ENCODE data around the gene OGA.

Gene OGA

DNA sequence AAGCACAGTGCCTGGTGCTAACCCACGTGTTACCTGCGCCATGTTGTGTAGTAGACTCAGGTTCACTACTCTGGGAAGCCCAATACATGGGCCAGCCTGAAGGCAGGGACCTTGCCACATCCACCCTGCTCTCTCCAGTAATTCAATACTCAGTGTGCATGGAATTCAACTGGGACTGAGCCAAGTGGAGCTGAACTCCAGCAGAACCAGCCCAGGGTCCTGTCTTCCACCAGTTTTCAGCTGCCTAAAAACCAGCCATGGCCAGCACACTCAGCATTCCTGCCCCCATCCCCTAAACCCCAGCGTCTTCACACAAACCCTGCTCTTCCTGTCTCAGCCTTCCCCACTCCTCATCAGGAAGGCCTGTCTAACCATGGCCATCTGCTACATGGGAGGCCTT, 57.7 kb downstream of the OGA start:
- no peaks in the 10 kb centered on the region for H3K9me3 ChIP-seq (ENCODE audit: insufficient read depth, low read depth, low read length)

DNA sequence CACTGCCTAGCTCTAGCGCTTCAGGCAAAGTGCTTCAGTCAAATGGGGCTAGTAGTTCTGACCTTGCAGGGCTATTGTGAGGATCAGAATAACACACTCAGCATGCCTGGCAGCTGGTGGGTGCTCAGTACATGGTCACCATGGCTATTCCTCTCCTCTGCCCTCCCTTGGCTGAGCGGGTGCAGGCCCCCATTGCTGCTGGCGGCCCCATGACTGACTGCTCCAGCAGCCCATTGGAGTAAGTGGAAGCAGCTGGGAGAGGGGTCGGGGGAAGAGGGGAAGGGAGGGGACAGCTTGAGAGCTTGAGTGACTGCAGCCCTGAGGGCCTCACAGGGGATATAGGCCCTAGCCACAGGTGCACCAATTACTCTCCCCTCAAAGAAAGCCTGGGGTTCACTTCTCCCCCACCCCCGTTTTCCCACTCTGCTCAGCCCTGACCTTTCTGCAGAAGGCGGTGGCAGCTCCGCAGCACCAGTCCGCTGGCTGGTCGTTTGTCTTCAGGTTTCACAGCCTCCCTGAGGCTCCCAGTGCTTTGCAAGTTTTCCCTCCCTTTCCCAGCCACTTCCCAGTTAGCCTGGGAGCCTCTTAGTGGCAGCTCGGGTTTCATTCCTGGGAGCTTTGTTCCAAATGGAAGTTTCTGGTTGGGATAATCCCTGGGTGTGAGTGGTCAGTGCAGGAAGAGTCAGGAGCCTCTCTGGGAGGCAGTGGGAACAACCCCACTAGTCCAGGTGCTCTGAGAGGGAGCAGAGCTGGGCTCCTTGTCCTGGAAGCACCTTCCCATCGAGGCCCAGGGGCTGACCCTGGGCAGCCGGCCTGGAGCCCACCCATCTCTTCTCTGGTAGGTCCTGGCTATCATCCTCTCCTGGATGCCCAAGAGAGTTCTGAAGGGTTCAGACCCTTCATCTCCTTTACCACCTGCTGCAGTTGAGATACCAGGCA, 58.7 kb downstream of the OGA start:
- no peaks in the 10 kb centered on the region for H3K36me3 ChIP-seq (ENCODE audit: insufficient read depth, low read depth, low read length)
- no peaks in the 10 kb centered on the region; the same call in 1 of the 2 replicates for H3K4me1 ChIP-seq (ENCODE audit: insufficient read depth, low read length)
- no peak overlapping the region for H3K27ac ChIP-seq (ENCODE audit: low read length)
- no peak overlapping the region for H3K4me3 ChIP-seq (ENCODE audit: low read length)
- H3K9me3 ChIP-seq (ENCODE audit: insufficient read depth, low read depth, low read length), result no peaks in the 10 kb centered on the region
- peaks cover 49% of the 10 kb centered on the region for H3K27me3 ChIP-seq (ENCODE audit: insufficient read depth, low read length)
- H3K9ac ChIP-seq (ENCODE audit: low read depth, low read length), result no peak overlapping the region

More for the DNA sequence above, 57.7 kb downstream of the OGA start:
- H3K9ac ChIP-seq (ENCODE audit: low read depth, low read length), result no peak overlapping the region
- H3K27me3 ChIP-seq (ENCODE audit: insufficient read depth, low read length), result peaks cover 56% of the 10 kb centered on the region
- H3K4me1 ChIP-seq (ENCODE audit: insufficient read depth, low read length), result no peaks in the 10 kb centered on the region; the same call in 1 of the 2 replicates
- H3K36me3 ChIP-seq (ENCODE audit: insufficient read depth, low read depth, low read length), result no peaks in the 10 kb centered on the region
- H3K4me3 ChIP-seq (ENCODE audit: low read length), result no peak overlapping the region
- H3K27ac ChIP-seq (ENCODE audit: low read length), result no peak overlapping the region

DNA sequence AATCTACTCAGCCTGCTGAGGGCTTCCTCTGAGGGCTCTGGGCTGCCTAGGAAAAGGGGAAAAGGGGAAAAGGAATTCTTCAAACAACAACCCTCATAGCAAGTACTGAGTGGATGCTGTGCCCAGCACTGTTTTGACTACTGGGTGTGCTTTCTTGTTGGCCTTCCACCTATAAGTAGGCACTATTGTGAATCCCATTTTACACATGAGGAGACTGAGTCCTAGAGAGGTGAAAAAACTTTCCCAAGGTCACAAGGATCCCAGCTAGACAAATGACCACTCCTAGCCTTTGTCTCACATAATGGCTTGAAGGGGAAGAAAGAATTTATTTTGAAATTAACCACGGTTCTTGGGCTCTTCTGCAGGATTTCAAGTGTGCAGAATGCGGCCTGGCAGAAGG, 59.4 kb downstream of the OGA start:
- no peaks in the 10 kb centered on the region for H3K36me3 ChIP-seq (ENCODE audit: insufficient read depth, low read depth, low read length)
- H3K9me3 ChIP-seq (ENCODE audit: insufficient read depth, low read depth, low read length), result no peaks in the 10 kb centered on the region
- no peak overlapping the region for H3K9ac ChIP-seq (ENCODE audit: low read depth, low read length)
- H3K4me3 ChIP-seq (ENCODE audit: low read length), result no peak overlapping the region
- no peak overlapping the region for H3K27ac ChIP-seq (ENCODE audit: low read length)
- H3K4me1 ChIP-seq (ENCODE audit: insufficient read depth, low read length), result no peaks in the 10 kb centered on the region; the same call in 1 of the 2 replicates
- H3K27me3 ChIP-seq (ENCODE audit: insufficient read depth, low read length), result peaks cover 49% of the 10 kb centered on the region

DNA sequence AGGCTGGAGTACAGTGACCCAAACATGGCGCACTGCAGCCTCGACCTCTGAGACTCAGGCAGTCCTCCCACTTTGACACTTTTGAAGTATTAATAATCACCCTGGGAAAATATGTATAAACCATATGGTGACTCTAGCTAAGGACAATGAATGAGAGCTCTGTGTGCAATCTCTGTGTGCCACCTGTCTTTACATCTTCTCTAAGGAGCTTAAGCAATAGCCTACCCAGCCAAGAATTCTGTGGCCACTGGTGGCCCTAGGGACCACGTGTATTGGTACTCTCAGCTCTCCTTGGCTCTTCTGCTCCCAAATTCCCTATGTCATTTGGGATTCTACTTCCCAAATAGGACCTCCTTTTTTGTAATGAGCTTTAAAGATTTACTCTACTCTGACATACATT, 66.0 kb downstream of the OGA start:
- Histone ChIP-seq H3K36me3 (ENCODE audit: insufficient read depth, low read depth, low read length) (no peaks in the 10 kb centered on the region), H3K9me3 (ENCODE audit: insufficient read depth, low read depth, low read length) (no peaks in the 10 kb centered on the region), H3K27ac (ENCODE audit: low read length) (no peak overlapping the region)

GRCh38 chr10:101749047-101750016, 68.9 kb downstream of the OGA start:
- no peak overlapping the region for H3K4me3 ChIP-seq (ENCODE audit: low read length)
- H3K36me3 ChIP-seq (ENCODE audit: insufficient read depth, low read depth, low read length), result no peaks in the 10 kb centered on the region
- H3K4me1 ChIP-seq (ENCODE audit: insufficient read depth, low read length), result no peaks in the 10 kb centered on the region; the same call in 1 of the 2 replicates
- peaks cover 21% of the 10 kb centered on the region for H3K27me3 ChIP-seq (ENCODE audit: insufficient read depth, low read length)
- H3K9ac ChIP-seq (ENCODE audit: low read depth, low read length), result no peak overlapping the region
- H3K27ac ChIP-seq (ENCODE audit: low read length), result no peak overlapping the region
- no peaks in the 10 kb centered on the region for H3K9me3 ChIP-seq (ENCODE audit: insufficient read depth, low read depth, low read length)

More for the DNA sequence above, 66.0 kb downstream of the OGA start:
- Histone ChIP-seq H3K9ac (ENCODE audit: low read depth, low read length) (no peak overlapping the region), H3K27me3 (ENCODE audit: insufficient read depth, low read length) (peaks cover 19% of the 10 kb centered on the region), H3K4me1 (ENCODE audit: insufficient read depth, low read length) (no peaks in the 10 kb centered on the region; the same call in 1 of the 2 replicates), H3K4me3 (ENCODE audit: low read length) (no peak overlapping the region)

GRCh38 chr10:101748496-101748895, 69.7 kb downstream of the OGA start:
- Histone ChIP-seq H3K27me3 (ENCODE audit: insufficient read depth, low read length) (peaks cover 21% of the 10 kb centered on the region), H3K9me3 (ENCODE audit: insufficient read depth, low read depth, low read length) (no peaks in the 10 kb centered on the region), H3K4me1 (ENCODE audit: insufficient read depth, low read length) (no peaks in the 10 kb centered on the region; the same call in 1 of the 2 replicates), H3K9ac (ENCODE audit: low read depth, low read length) (no peak overlapping the region), H3K4me3 (ENCODE audit: low read length) (no peak overlapping the region), H3K36me3 (ENCODE audit: insufficient read depth, low read depth, low read length) (no peaks in the 10 kb centered on the region), H3K27ac (ENCODE audit: low read length) (no peak overlapping the region)

DNA sequence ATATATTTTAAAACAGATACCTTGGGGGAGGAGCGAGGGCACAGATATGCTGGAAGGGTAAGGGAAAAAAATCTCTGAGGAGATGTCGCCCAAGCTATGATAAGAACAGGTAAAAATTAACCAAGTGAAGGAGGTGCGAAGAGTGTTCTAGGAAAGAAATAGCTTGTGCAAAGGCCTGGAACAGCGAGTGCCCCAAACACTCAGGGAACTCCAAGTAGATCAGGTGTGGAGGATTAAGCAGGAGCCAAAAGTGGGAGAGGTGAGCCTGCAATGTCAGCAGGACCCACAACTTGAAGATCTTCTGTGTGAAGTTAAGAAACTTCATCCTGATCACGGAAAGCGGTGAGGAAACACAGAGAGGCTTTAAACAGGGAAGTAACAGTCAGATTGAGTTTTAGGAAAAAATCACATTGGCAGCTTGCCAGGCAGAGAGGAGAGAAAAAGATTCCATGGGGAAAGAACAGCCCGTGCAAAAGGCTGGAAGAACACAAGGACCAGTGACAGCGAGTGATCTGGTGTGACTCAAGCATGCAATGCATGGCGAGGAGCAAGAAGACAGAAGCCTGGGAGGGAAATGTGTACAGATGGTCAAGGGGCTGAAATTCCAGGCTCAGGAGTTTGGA, 73.1 kb downstream of the OGA start:
- no peaks in the 10 kb centered on the region for H3K9me3 ChIP-seq (ENCODE audit: insufficient read depth, low read depth, low read length)
- no peak overlapping the region for H3K9ac ChIP-seq (ENCODE audit: low read depth, low read length)
- H3K36me3 ChIP-seq (ENCODE audit: insufficient read depth, low read depth, low read length), result no peaks in the 10 kb centered on the region
- H3K27me3 ChIP-seq (ENCODE audit: insufficient read depth, low read length), result peaks cover 15% of the 10 kb centered on the region
- no peaks in the 10 kb centered on the region; the same call in 1 of the 2 replicates for H3K4me1 ChIP-seq (ENCODE audit: insufficient read depth, low read length)
- H3K27ac ChIP-seq (ENCODE audit: low read length), result no peak overlapping the region
- no peak overlapping the region for H3K4me3 ChIP-seq (ENCODE audit: low read length)

DNA sequence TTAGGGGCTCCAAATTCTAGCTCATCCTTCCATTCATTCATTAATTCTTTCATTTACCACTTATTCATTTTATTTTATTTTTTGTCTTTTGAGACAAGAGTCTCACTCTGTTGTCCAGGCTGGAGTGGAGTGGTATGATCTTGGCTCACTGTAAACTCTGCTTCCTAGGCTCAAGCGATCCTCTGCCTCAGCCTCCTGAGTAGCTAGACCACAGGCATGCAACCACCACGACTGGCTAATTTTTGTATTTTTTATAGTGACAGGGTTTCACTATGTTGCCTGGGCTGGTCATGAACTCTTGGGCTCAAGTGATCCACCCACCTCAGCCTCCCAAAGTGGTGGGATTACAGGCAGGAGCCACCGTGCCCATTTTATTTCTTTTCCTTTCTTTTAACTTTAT, 74.0 kb downstream of the OGA start:
- no peaks in the 10 kb centered on the region for H3K9me3 ChIP-seq (ENCODE audit: insufficient read depth, low read depth, low read length)
- H3K27ac ChIP-seq (ENCODE audit: low read length), result no peak overlapping the region
- no peak overlapping the region for H3K9ac ChIP-seq (ENCODE audit: low read depth, low read length)
- no peak overlapping the region for H3K4me3 ChIP-seq (ENCODE audit: low read length)
- peaks cover 15% of the 10 kb centered on the region for H3K27me3 ChIP-seq (ENCODE audit: insufficient read depth, low read length)
- no peaks in the 10 kb centered on the region for H3K36me3 ChIP-seq (ENCODE audit: insufficient read depth, low read depth, low read length)
- H3K4me1 ChIP-seq (ENCODE audit: insufficient read depth, low read length), result no peaks in the 10 kb centered on the region; the same call in 1 of the 2 replicates

GRCh38 chr10:101741938-101742337, 76.3 kb downstream of the OGA start:
- no peak overlapping the region for H3K27ac ChIP-seq (ENCODE audit: low read length)
- no peaks in the 10 kb centered on the region for H3K9me3 ChIP-seq (ENCODE audit: insufficient read depth, low read depth, low read length)
- peaks cover 15% of the 10 kb centered on the region for H3K27me3 ChIP-seq (ENCODE audit: insufficient read depth, low read length)
- no peaks in the 10 kb centered on the region for H3K4me1 ChIP-seq (ENCODE audit: insufficient read depth, low read length)
- no peak overlapping the region for H3K9ac ChIP-seq (ENCODE audit: low read depth, low read length)
- H3K36me3 ChIP-seq (ENCODE audit: insufficient read depth, low read depth, low read length), result no peaks in the 10 kb centered on the region
- no peak overlapping the region for H3K4me3 ChIP-seq (ENCODE audit: low read length)

GRCh38 chr10:101736666-101737065, 81.6 kb downstream of the OGA start:
- no peak overlapping the region for H3K27ac ChIP-seq (ENCODE audit: low read length)
- no peak overlapping the region for H3K9ac ChIP-seq (ENCODE audit: low read depth, low read length)
- H3K27me3 ChIP-seq (ENCODE audit: insufficient read depth, low read length), result peaks cover 12% of the 10 kb centered on the region
- H3K4me1 ChIP-seq (ENCODE audit: insufficient read depth, low read length), result no peaks in the 10 kb centered on the region
- H3K4me3 ChIP-seq (ENCODE audit: low read length), result no peak overlapping the region
- H3K9me3 ChIP-seq (ENCODE audit: insufficient read depth, low read depth, low read length), result no peaks in the 10 kb centered on the region
- H3K36me3 ChIP-seq (ENCODE audit: insufficient read depth, low read depth, low read length), result no peaks in the 10 kb centered on the region
